ENCODE measurements around the gene RPS6KA5. TPM values are rescaled to one million over a fixed set of nuclear protein-coding genes. Genes with fewer than 3 reads are reported as not detected.

The RPS6KA5 gene
- total RNA-seq, 1 experiment from 2014 or later: 8.6 TPM

DNA sequence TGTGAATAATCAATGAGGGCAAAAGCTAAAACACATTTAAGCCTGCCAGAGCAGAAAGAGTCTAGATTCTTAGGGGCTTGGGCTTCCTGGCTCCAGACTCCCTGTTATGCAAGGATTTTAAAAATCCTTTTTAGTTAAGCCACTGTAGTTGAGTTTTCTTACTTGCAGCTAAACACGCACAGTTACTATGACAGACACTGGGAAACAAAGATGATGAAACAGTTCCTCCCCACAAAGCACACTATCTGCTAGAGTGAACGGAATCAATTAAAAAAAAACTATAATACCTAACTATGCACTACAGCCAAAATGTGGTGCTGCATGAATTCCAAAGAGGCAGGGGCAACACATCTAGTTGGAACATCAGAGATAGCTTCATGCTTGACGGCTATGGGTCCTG lies 28.2 kb downstream of the RPS6KA5 start:
- no peak for ATAC-seq
- H3K27ac ChIP-seq (ENCODE audit: low read length): no peak overlapping the region
- H3K9me2 ChIP-seq (replicated peaks; ENCODE audit: low read length): no peaks in the 10 kb centered on the region
- H3K27me3 ChIP-seq (ENCODE audit: low read length): no peaks in the 10 kb centered on the region
- no peaks in the 10 kb centered on the region for H3F3A ChIP-seq (ENCODE audit: low read length, unreplicated experiment)
- no peaks in the 10 kb centered on the region for H3K36me3 ChIP-seq (ENCODE audit: low read depth, low read length)
- H2AFZ ChIP-seq (ENCODE audit: low read length): no peak overlapping the region
- no peak overlapping the region for H3K4me2 ChIP-seq (ENCODE audit: low read length)
- H3K4me3 ChIP-seq (ENCODE audit: low read length): no peak overlapping the region
- intact Hi-C loops (cut with micrococcal nuclease): no loop called here
- H3K79me2 ChIP-seq (ENCODE audit: low read length): no peaks in the 10 kb centered on the region
- no peaks in the 10 kb centered on the region for H4K20me1 ChIP-seq (ENCODE audit: low read length)
- TF ChIP-seq, protein P1, sequence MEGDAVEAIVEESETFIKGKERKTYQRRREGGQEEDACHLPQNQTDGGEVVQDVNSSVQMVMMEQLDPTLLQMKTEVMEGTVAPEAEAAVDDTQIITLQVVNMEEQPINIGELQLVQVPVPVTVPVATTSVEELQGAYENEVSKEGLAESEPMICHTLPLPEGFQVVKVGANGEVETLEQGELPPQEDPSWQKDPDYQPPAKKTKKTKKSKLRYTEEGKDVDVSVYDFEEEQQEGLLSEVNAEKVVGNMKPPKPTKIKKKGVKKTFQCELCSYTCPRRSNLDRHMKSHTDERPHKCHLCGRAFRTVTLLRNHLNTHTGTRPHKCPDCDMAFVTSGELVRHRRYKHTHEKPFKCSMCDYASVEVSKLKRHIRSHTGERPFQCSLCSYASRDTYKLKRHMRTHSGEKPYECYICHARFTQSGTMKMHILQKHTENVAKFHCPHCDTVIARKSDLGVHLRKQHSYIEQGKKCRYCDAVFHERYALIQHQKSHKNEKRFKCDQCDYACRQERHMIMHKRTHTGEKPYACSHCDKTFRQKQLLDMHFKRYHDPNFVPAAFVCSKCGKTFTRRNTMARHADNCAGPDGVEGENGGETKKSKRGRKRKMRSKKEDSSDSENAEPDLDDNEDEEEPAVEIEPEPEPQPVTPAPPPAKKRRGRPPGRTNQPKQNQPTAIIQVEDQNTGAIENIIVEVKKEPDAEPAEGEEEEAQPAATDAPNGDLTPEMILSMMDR (conservative IDR thresholded peaks at IDR 0.05; ENCODE audit: low read depth, low read length): no peak
- TF ChIP-seq EZH2phosphoT487 (IDR thresholded peaks at IDR 0.05; ENCODE audit: borderline replicate concordance, low read length) (no peak), EZH2 (IDR thresholded peaks at IDR 0.05; ENCODE audit: low read length, unreplicated experiment) (no peak)
- no peak for DNase-seq
- no peak overlapping the region for H3K9ac ChIP-seq (ENCODE audit: low read length)
- H3K9me3 ChIP-seq (ENCODE audit: low read length): no peaks in the 10 kb centered on the region
- no TSS peak for BruUV-seq (replicated peaks)
- CTCF ChIA-PET: no interaction called here
- peaks cover 6% of the 10 kb centered on the region; the same call in 1 of the 2 replicates for H3K4me1 ChIP-seq (ENCODE audit: insufficient read depth, low read length)
- POLR2A ChIA-PET (ENCODE audit: unreplicated experiment): no interaction called here

GRCh38 chr14:91031666-91032065 lies 28.8 kb downstream of the RPS6KA5 start:
- Histone ChIP-seq H3K79me2 (ENCODE audit: low read length) (no peaks in the 10 kb centered on the region), H2AFZ (ENCODE audit: low read length) (no peak overlapping the region), H3K36me3 (ENCODE audit: low read depth, low read length) (no peaks in the 10 kb centered on the region), H3K4me3 (ENCODE audit: low read length) (no peak overlapping the region), H3K4me2 (ENCODE audit: low read length) (no peak overlapping the region), H3K27ac (ENCODE audit: low read length) (no peak overlapping the region), H4K20me1 (ENCODE audit: low read length) (no peaks in the 10 kb centered on the region), H3K27me3 (ENCODE audit: low read length) (no peaks in the 10 kb centered on the region), H3F3A (ENCODE audit: low read length, unreplicated experiment) (no peaks in the 10 kb centered on the region), H3K9ac (ENCODE audit: low read length) (no peak overlapping the region), H3K9me3 (ENCODE audit: low read length) (no peaks in the 10 kb centered on the region), H3K4me1 (ENCODE audit: insufficient read depth, low read length) (peaks cover 6% of the 10 kb centered on the region; the same call in 1 of the 2 replicates), H3K9me2 (replicated peaks; ENCODE audit: low read length) (no peaks in the 10 kb centered on the region)
- ATAC-seq: no peak
- no peak for DNase-seq
- intact Hi-C loops (cut with micrococcal nuclease): no loop called here
- ChIA-PET CTCF (no interaction called here), POLR2A (ENCODE audit: unreplicated experiment) (no interaction called here)
- TF ChIP-seq EZH2 (IDR thresholded peaks at IDR 0.05; ENCODE audit: low read length, unreplicated experiment) (no peak), EZH2phosphoT487 (IDR thresholded peaks at IDR 0.05; ENCODE audit: borderline replicate concordance, low read length) (no peak)
- TF ChIP-seq, protein P1 (conservative IDR thresholded peaks at IDR 0.05; ENCODE audit: low read depth, low read length): no peak
- no TSS peak for BruUV-seq (replicated peaks)

GRCh38 chr14:91029456-91030217 lies 30.8 kb downstream of the RPS6KA5 start:
- no peak overlapping the region for H3K27ac ChIP-seq (ENCODE audit: low read length)
- intact Hi-C loops (cut with micrococcal nuclease): no loop called here
- no peaks in the 10 kb centered on the region for H3K36me3 ChIP-seq (ENCODE audit: low read depth, low read length)
- no peaks in the 10 kb centered on the region for H3K79me2 ChIP-seq (ENCODE audit: low read length)
- H3K9me3 ChIP-seq (ENCODE audit: low read length): no peaks in the 10 kb centered on the region
- POLR2A ChIA-PET (ENCODE audit: unreplicated experiment): no interaction called here
- no peak overlapping the region for H2AFZ ChIP-seq (ENCODE audit: low read length)
- no peak overlapping the region for H3K4me3 ChIP-seq (ENCODE audit: low read length)
- H3F3A ChIP-seq (ENCODE audit: low read length, unreplicated experiment): no peaks in the 10 kb centered on the region
- H3K9me2 ChIP-seq (replicated peaks; ENCODE audit: low read length): no peaks in the 10 kb centered on the region
- H4K20me1 ChIP-seq (ENCODE audit: low read length): no peaks in the 10 kb centered on the region
- peaks cover 6% of the 10 kb centered on the region; the same call in 1 of the 2 replicates for H3K4me1 ChIP-seq (ENCODE audit: insufficient read depth, low read length)
- H3K4me2 ChIP-seq (ENCODE audit: low read length): no peak overlapping the region
- TF ChIP-seq, protein P1 (conservative IDR thresholded peaks at IDR 0.05; ENCODE audit: low read depth, low read length): no peak
- TF ChIP-seq EZH2 (IDR thresholded peaks at IDR 0.05; ENCODE audit: low read length, unreplicated experiment) (no peak), EZH2phosphoT487 (IDR thresholded peaks at IDR 0.05; ENCODE audit: borderline replicate concordance, low read length) (no peak)
- no peak for ATAC-seq
- no peaks in the 10 kb centered on the region for H3K27me3 ChIP-seq (ENCODE audit: low read length)
- H3K9ac ChIP-seq (ENCODE audit: low read length): no peak overlapping the region
- CTCF ChIA-PET: no interaction called here
- DNase-seq: no peak
- BruUV-seq (replicated peaks): no TSS peak

Measured in PC-3 (cell line).